H9 (cell line): ENCODE data around the gene DAB2IP. TPM values are rescaled to one million over a fixed set of nuclear protein-coding genes. Genes with fewer than 3 reads are reported as not detected.

ENCODE experiments used
- DNase-seq: peaks from one replicate; pipeline ENCODE4 v3.0.0-alpha.2; 2017
- H2AFZ ChIP-seq: one replicate; pipeline ENCODE4 v1.6.1; 2013; ENCODE audit warnings: mild to moderate bottlenecking, low read length, control low read depth, moderate library complexity
- H2AK5ac ChIP-seq: 2 replicates; pipeline ENCODE4 v1.6.1; 2013; ENCODE audit warnings: low read length, control low read depth, mixed read lengths; ENCODE audit not compliant: insufficient read length
- H2BK120ac ChIP-seq: one replicate; pipeline ENCODE4 v1.6.1; 2013; ENCODE audit warnings: low read depth, mild to moderate bottlenecking, low read length, control low read depth, inconsistent platforms; ENCODE audit not compliant: poor library complexity, severe bottlenecking
- H2BK12ac ChIP-seq: 2 replicates; pipeline ENCODE4 v1.6.1; 2013; ENCODE audit warnings: low read length, control low read depth, mixed read lengths, low read depth; ENCODE audit not compliant: insufficient read length
- H2BK15ac ChIP-seq: 2 replicates; pipeline ENCODE4 v1.6.1; 2013; ENCODE audit warnings: low read depth, low read length, control low read depth
- H2BK20ac ChIP-seq: one replicate; pipeline ENCODE4 v1.6.1; 2013; ENCODE audit warnings: low read depth, mild to moderate bottlenecking, low read length, control low read depth, inconsistent platforms; ENCODE audit not compliant: poor library complexity, severe bottlenecking
- H2BK5ac ChIP-seq: 2 replicates; pipeline ENCODE4 v1.6.1; 2013; ENCODE audit warnings: low read length, control low read depth, mixed read lengths; ENCODE audit not compliant: insufficient read length
- H3K14ac ChIP-seq: 2 replicates; pipeline ENCODE4 v1.6.1; 2013; ENCODE audit warnings: low read length, control low read depth; ENCODE audit not compliant: insufficient read depth
- H3K18ac ChIP-seq: 2 replicates; pipeline ENCODE4 v1.6.1; 2013; ENCODE audit warnings: low read depth, mild to moderate bottlenecking, mixed read lengths, low read length, control low read depth; ENCODE audit not compliant: insufficient read length
- H3K23ac ChIP-seq: 2 replicates; pipeline ENCODE4 v1.6.1; 2013; ENCODE audit warnings: low read length, control low read depth, mixed read lengths, low read depth; ENCODE audit not compliant: insufficient read length
- H3K23me2 ChIP-seq: 2 replicates; pipeline ENCODE4 v1.6.1; 2013; ENCODE audit warnings: low read depth, mild to moderate bottlenecking, mixed read lengths, low read length, control low read depth; ENCODE audit not compliant: insufficient read length, poor library complexity, severe bottlenecking
- H3K27ac ChIP-seq: 2 replicates; pipeline ENCODE4 v1.5.1; 2013; ENCODE audit warnings: low read length, control low read depth, mixed read lengths, low read depth; ENCODE audit not compliant: insufficient read length
- H3K27me3 ChIP-seq: 2 replicates; pipeline ENCODE4 v1.6.1; 2013; ENCODE audit warnings: low read length, control low read depth, inconsistent platforms; ENCODE audit not compliant: insufficient read depth
- H3K4ac ChIP-seq: 2 replicates; pipeline ENCODE4 v1.6.1; 2013; ENCODE audit warnings: low read depth, mild to moderate bottlenecking, control low read depth, inconsistent platforms, low read length, moderate library complexity
- H3K4me1 ChIP-seq: 2 replicates; pipeline ENCODE4 v1.6.1; 2013; ENCODE audit warnings: low read length, control low read depth, inconsistent platforms; ENCODE audit not compliant: insufficient read depth
- H3K4me2 ChIP-seq: 2 replicates; pipeline ENCODE4 v1.6.1; 2013; ENCODE audit warnings: low read length, control low read depth, mixed read lengths; ENCODE audit not compliant: insufficient read length, insufficient read depth
- H3K56ac ChIP-seq: 2 replicates; pipeline ENCODE4 v1.6.1; 2013; ENCODE audit warnings: low read depth, mild to moderate bottlenecking, mixed read lengths, low read length, control low read depth; ENCODE audit not compliant: insufficient read length
- H3K79me1 ChIP-seq: 2 replicates; pipeline ENCODE4 v1.6.1; 2013; ENCODE audit warnings: low read depth, mild to moderate bottlenecking, moderate library complexity, low read length, control low read depth, inconsistent platforms; ENCODE audit not compliant: insufficient read depth, poor library complexity, severe bottlenecking
- H3K79me2 ChIP-seq: 2 replicates; pipeline ENCODE4 v1.6.1; 2013; ENCODE audit warnings: low read length, control low read depth, inconsistent platforms; ENCODE audit not compliant: insufficient read depth
- H3K9ac ChIP-seq: 2 replicates; pipeline ENCODE4 v1.6.1; 2013; ENCODE audit warnings: low read length, control low read depth, mixed read lengths; ENCODE audit not compliant: insufficient read length; ENCODE audit errors: extremely low read depth
- H3K9me3 ChIP-seq: one replicate; pipeline ENCODE4 v1.6.1; 2013; ENCODE audit warnings: low read depth, low read length, inconsistent platforms; ENCODE audit not compliant: control insufficient read depth
- H3T11ph ChIP-seq: one replicate; pipeline ENCODE4 v1.6.1; 2013; ENCODE audit warnings: mild to moderate bottlenecking, low read length, control low read depth, inconsistent platforms
- H4K20me1 ChIP-seq: one replicate; pipeline ENCODE4 v1.6.1; 2013; ENCODE audit not compliant: control insufficient read depth, insufficient read length, insufficient read depth
- H4K5ac ChIP-seq: 2 replicates; pipeline ENCODE4 v1.6.1; 2013; ENCODE audit warnings: low read depth, mild to moderate bottlenecking, mixed read lengths, low read length, control low read depth; ENCODE audit not compliant: insufficient read length
- H4K8ac ChIP-seq: replicated peaks from 2 replicates; pipeline ENCODE4 v1.6.1; 2013; ENCODE audit warnings: low read length, control low read depth, mixed read lengths, low read depth; ENCODE audit not compliant: insufficient read length
- H4K91ac ChIP-seq: 2 replicates; pipeline ENCODE4 v1.6.1; 2013; ENCODE audit warnings: low read depth, mild to moderate bottlenecking, moderate library complexity, mixed read lengths, low read length, control low read depth; ENCODE audit not compliant: insufficient read length
- H3K27ac Mint-ChIP-seq, 3 experiments: 2 replicates in 2 of 3; 3 replicates in 1 of 3; pipeline ENCODE4 v1.8.0; 2020 to 2021; ENCODE audit warnings: mixed read lengths in 3 of 3, mild to moderate bottlenecking in 1 of 3, moderate library complexity in 1 of 3
- H3K27me3 Mint-ChIP-seq: 2 replicates; pipeline ENCODE4 v1.8.0; 2021; ENCODE audit warnings: low read depth, mild to moderate bottlenecking, moderate library complexity, mixed read lengths
- H3K36me3 Mint-ChIP-seq, 3 experiments: 2 replicates in 2 of 3; 3 replicates in 1 of 3; pipeline ENCODE4 v1.8.0; 2020 to 2021; ENCODE audit warnings: low read depth in 3 of 3, mixed read lengths in 3 of 3; ENCODE audit not compliant: insufficient read depth in 1 of 3
- H3K4me1 Mint-ChIP-seq, 2 experiments: 2 replicates each; pipeline ENCODE4 v1.8.0; 2020; ENCODE audit warnings: mixed read lengths in 2 of 2
- H3K4me3 Mint-ChIP-seq, 2 experiments: 2 replicates in 1 of 2; 3 replicates in 1 of 2; pipeline ENCODE4 v1.8.0; 2020 to 2021; ENCODE audit warnings: mild to moderate bottlenecking in 2 of 2, mixed read lengths in 2 of 2, moderate library complexity in 1 of 2
- H3K9me3 Mint-ChIP-seq, 2 experiments: 2 replicates in 1 of 2; 3 replicates in 1 of 2; pipeline ENCODE4 v1.8.0; 2020; ENCODE audit warnings: mild to moderate bottlenecking in 2 of 2, mixed read lengths in 2 of 2, moderate library complexity in 1 of 2
- CTCF ChIP-seq: fragments of 200-600 bp; sonication (generic); conservative IDR thresholded peaks from 3 replicates; pipeline ENCODE4 v1.8.0; 2021; ENCODE audit warnings: antibody characterized with exemption, mild to moderate bottlenecking
- WGBS: extraction: QIAGEN DNeasy Blood & Tissue Kit; methylation state at CpG from one replicate; pipeline ENCODE4 v1.1.7; 2013; ENCODE audit warnings: missing lambda C conversion rate, low lambda C conversion rate, mixed read lengths; ENCODE audit not compliant: insufficient read length; ENCODE audit errors: extremely low coverage; 5-methylcytosine and 5-hydroxymethylcytosine counted together
- total RNA-seq: library from RNA; stranded (reverse); gene quantifications from 2 replicates; pipeline ENCODE4 v1.2.1, GENCODE V29; 2021

Gene DAB2IP
- total RNA-seq, 1 experiment from 2014 or later: 22.6 TPM

- H3K18ac ChIP-seq: no peak overlapping the region
- no peak overlapping the region for H4K8ac ChIP-seq
- no peak overlapping the region for H3K23ac ChIP-seq
- no peaks in the 10 kb centered on the region for H3K79me2 ChIP-seq
- H2BK120ac ChIP-seq: no peak overlapping the region
- no peak for DNase-seq
- H3T11ph ChIP-seq: no peak overlapping the region
- peaks cover 10% of the 10 kb centered on the region for H3K27me3 Mint-ChIP-seq
- no peak overlapping the region for H2BK12ac ChIP-seq
- no peak overlapping the region for H2BK15ac ChIP-seq
- H3K36me3 Mint-ChIP-seq: no peaks in the 10 kb centered on the region
- TF ChIP-seq CTCF: no peak
- no peak overlapping the region for H4K5ac ChIP-seq
- H3K23me2 ChIP-seq: no peaks in the 10 kb centered on the region
- no peak overlapping the region for H3K56ac ChIP-seq
- no peak overlapping the region for H3K9ac ChIP-seq
- no peaks in the 10 kb centered on the region for H3K27me3 ChIP-seq
- no peak overlapping the region for H2AFZ ChIP-seq
- H3K4me2 ChIP-seq: no peak overlapping the region
- no peaks in the 10 kb centered on the region for H3K79me1 ChIP-seq
- H3K9me3 ChIP-seq: no peaks in the 10 kb centered on the region
- H2AK5ac ChIP-seq: no peak overlapping the region
- H3K9me3 Mint-ChIP-seq: peaks cover 0 to 4% of the 10 kb centered on the region in 2 experiments; a peak in 1 of 5 replicates
- no peak overlapping the region for H3K4me3 Mint-ChIP-seq
- no peak overlapping the region for H2BK5ac ChIP-seq
- H3K14ac ChIP-seq: no peak overlapping the region; the same call in 1 of the 2 replicates
- H3K27ac ChIP-seq: no peak overlapping the region
- WGBS: no CpG with 5 or more reads among the region's 31 CpGs
- no peak overlapping the region for H3K4ac ChIP-seq
- H4K91ac ChIP-seq: no peak overlapping the region
- no peaks in the 10 kb centered on the region for H4K20me1 ChIP-seq
- peaks cover 7% of the 10 kb centered on the region; the same call in 1 of the 2 replicates for H3K4me1 ChIP-seq
- peak overlapping the region in 1 of 3 experiments; percentile 71; a peak in 1 of 7 replicates for H3K27ac Mint-ChIP-seq
- no peak overlapping the region for H2BK20ac ChIP-seq
- H3K4me1 Mint-ChIP-seq: peaks cover 58 to 68% of the 10 kb centered on the region in 2 experiments
Observed at GRCh38 chr9:121815546-121816448, 164.4 kb downstream of the DAB2IP start.
